Tibial nerve (tissue), 4 donors: ENCODE results near the gene SIK2. TPM values are rescaled to one million over a fixed set of nuclear protein-coding genes. Genes with fewer than 3 reads are reported as not detected.

Source experiments
- DNase-seq, 2 donors: peaks; one replicate each; pipeline ENCODE4 v3.0.0-alpha.2; 2019; ENCODE audit warnings: low spot score in 2 of 2
- H3K27ac ChIP-seq, 4 donors: fragments of 200-600 bp; sonication (generic) in 3 of 4; one replicate each; pipeline ENCODE4 v1.5.1; 2017 to 2019; ENCODE audit warnings: mild to moderate bottlenecking in 1 of 4
- H3K27me3 ChIP-seq, 2 donors: fragments of 200-600 bp; sonication (generic) in 1 of 2; one replicate each; pipeline versions ENCODE4 v1.5.1 to v1.6.0; 2017 to 2019
- H3K36me3 ChIP-seq, 3 donors: fragments of 200-600 bp; sonication (generic); one replicate each; pipeline ENCODE4 v1.5.1; 2018 to 2019
- H3K4me1 ChIP-seq, 4 donors: fragments of 200-600 bp; sonication (generic) in 3 of 4; one replicate each; pipeline ENCODE4 v1.5.1; 2017 to 2019
- H3K4me3 ChIP-seq, 4 donors: fragments of 200-600 bp; sonication (generic) in 3 of 4; one replicate each; pipeline ENCODE4 v1.5.1; 2017 to 2019; ENCODE audit warnings: mild to moderate bottlenecking in 1 of 4, moderate library complexity in 1 of 4
- H3K9me3 ChIP-seq, 4 donors: fragments of 200-600 bp; sonication (generic) in 3 of 4; one replicate each; pipeline ENCODE4 v1.5.1; 2017 to 2019
- CTCF ChIP-seq, 5 experiments: fragments of 200-600 bp in 3 of 5; fragments of 450-650 bp in 2 of 5; sonication (generic) in 3 of 5; IDR thresholded peaks; one replicate each; pipeline ENCODE4 v1.5.1; 2016 to 2019; ENCODE audit warnings: antibody characterized with exemption in 5 of 5, mild to moderate bottlenecking in 3 of 5, moderate library complexity in 2 of 5
- EP300 ChIP-seq, 2 donors: sonication (generic); formaldehyde crosslinking; IDR thresholded peaks; one replicate each; pipeline ENCODE4 v1.6.1; 2017; ENCODE audit warnings: antibody characterized with exemption in 2 of 2, mild to moderate bottlenecking in 1 of 2
- POLR2A ChIP-seq, 2 donors: fragments of 450-650 bp; IDR thresholded peaks; one replicate each; pipeline ENCODE4 v1.6.1; 2017; ENCODE audit warnings: antibody characterized with exemption in 2 of 2, mild to moderate bottlenecking in 2 of 2, moderate library complexity in 2 of 2
- WGBS, 2 donors: methylation state at CpG; one replicate each; pipeline ENCODE4 v1.1.5; 2018; 5-methylcytosine and 5-hydroxymethylcytosine counted together
- total RNA-seq, 4 donors: library from RNA; depleted of rRNA; stranded (reverse); fragments of >200 nt; gene quantifications; one replicate each; pipeline ENCODE4 v1.1.0, GENCODE V29; 2016

Gene SIK2
- total RNA-seq, 4 donors from 2014 or later, result 19.7 to 27.6 (median 24.1) TPM

- DNase-seq, result no peak
- Histone ChIP-seq H3K4me1 (peaks cover 0 to 28% (median 6%) of the 10 kb centered on the region in 4 donors), H3K27me3 (no peaks in the 10 kb centered on the region), H3K9me3 (no peaks in the 10 kb centered on the region), H3K4me3 (no peak overlapping the region), H3K36me3 (peaks cover 0 to 16% (median 0%) of the 10 kb centered on the region in 3 donors), H3K27ac (no peak overlapping the region)
- TF ChIP-seq POLR2A (IDR thresholded peaks at IDR 0.05) (no peak), EP300 (IDR thresholded peaks at IDR 0.05) (no peak), CTCF (IDR thresholded peaks at IDR 0.05) (no peak)
- WGBS, 2 donors, result 62 to 67% methylated on average over 2 of the region's 2 CpGs
These were observed 27.2 kb downstream of the SIK2 start for GRCh38 chr11:111629499-111629898.

GRCh38 chr11:111631024-111631665, 28.9 kb downstream of the SIK2 start:
- Histone ChIP-seq H3K27ac (no peak overlapping the region), H3K4me1 (peaks cover 0 to 44% (median 11%) of the 10 kb centered on the region in 4 donors)

GRCh38 chr11:111631666-111632039, 29.4 kb downstream of the SIK2 start:
- no peaks in the 10 kb centered on the region for H3K9me3 ChIP-seq
- TF ChIP-seq CTCF (IDR thresholded peaks at IDR 0.05), result no peak
- no peak for TF ChIP-seq POLR2A (IDR thresholded peaks at IDR 0.05)
- no peak for TF ChIP-seq EP300 (IDR thresholded peaks at IDR 0.05)

More at GRCh38 chr11:111631024-111631665, 28.9 kb downstream of the SIK2 start:
- TF ChIP-seq CTCF (IDR thresholded peaks at IDR 0.05) (no peak), POLR2A (IDR thresholded peaks at IDR 0.05) (no peak), EP300 (IDR thresholded peaks at IDR 0.05) (no peak)
- no peak overlapping the region for H3K4me3 ChIP-seq
- no peaks in the 10 kb centered on the region for H3K27me3 ChIP-seq
- no peak for DNase-seq
- no peaks in the 10 kb centered on the region for H3K9me3 ChIP-seq
- H3K36me3 ChIP-seq, result peaks cover 0 to 16% (median 0%) of the 10 kb centered on the region in 3 donors

DNA sequence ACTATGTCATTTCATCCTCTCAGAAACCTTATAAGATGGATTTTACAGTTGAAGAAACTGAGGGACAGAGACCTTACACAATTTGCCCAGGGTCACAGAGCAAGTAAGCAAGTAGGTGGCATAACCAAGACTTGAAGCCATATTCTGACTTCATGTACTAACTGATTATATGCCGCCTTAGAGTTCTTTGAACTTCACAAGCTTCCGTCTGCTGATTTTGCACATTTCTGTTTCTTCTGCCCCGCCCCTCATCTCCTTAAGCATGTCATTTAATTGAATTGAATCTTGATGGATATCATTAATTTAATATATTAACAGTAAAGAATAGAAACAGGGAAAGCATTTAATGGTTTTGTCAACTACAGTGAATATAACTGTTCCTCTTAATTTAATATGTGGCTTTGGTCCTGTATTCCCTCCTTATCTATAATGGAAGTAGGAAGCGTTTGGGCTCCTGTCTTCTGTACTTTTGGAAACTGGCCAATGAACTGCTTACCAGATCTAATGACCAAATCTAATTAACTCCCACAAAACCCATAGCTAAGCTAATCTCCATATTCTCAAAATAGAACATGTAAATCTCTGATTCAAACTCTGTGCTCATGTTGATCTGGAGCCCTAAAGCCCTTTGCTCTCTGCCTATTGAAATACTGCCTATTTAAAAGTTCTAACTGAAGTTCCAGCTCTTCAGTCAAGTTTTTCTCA, 30.4 kb downstream of the SIK2 start:
- H3K27ac ChIP-seq, result peak overlapping the region in 2 of 4 donors; percentile 17 to 78

More at GRCh38 chr11:111631666-111632039, 29.4 kb downstream of the SIK2 start:
- no peak overlapping the region for H3K27ac ChIP-seq
- H3K36me3 ChIP-seq, result peaks cover 0 to 16% (median 0%) of the 10 kb centered on the region in 3 donors
- peaks cover 0 to 49% (median 15%) of the 10 kb centered on the region in 4 donors for H3K4me1 ChIP-seq
- no peaks in the 10 kb centered on the region for H3K27me3 ChIP-seq
- no peak for DNase-seq
- H3K4me3 ChIP-seq, result no peak overlapping the region
- WGBS, 2 donors, result 69 to 73% methylated on average over 3 of the region's 3 CpGs

More for the DNA sequence above, 30.4 kb downstream of the SIK2 start:
- TF ChIP-seq EP300 (IDR thresholded peaks at IDR 0.05) (no peak), POLR2A (IDR thresholded peaks at IDR 0.05) (no peak), CTCF (IDR thresholded peaks at IDR 0.05) (no peak)
- no peak for DNase-seq
- Histone ChIP-seq H3K36me3 (peaks cover 0 to 16% (median 0%) of the 10 kb centered on the region in 3 donors), H3K4me1 (peaks cover 0 to 55% (median 16%) of the 10 kb centered on the region in 4 donors), H3K4me3 (no peak overlapping the region), H3K9me3 (no peaks in the 10 kb centered on the region), H3K27me3 (no peaks in the 10 kb centered on the region)
- 91 to 92% methylated on average over 4 of the region's 4 CpGs for WGBS, 2 donors
